Measurements from ENCODE around the gene PTPRD. TPM values are rescaled to one million over a fixed set of nuclear protein-coding genes. Genes with fewer than 3 reads are reported as not detected.

Gene PTPRD
- total RNA-seq, 1 experiment from 2014 or later = not detected

DNA sequence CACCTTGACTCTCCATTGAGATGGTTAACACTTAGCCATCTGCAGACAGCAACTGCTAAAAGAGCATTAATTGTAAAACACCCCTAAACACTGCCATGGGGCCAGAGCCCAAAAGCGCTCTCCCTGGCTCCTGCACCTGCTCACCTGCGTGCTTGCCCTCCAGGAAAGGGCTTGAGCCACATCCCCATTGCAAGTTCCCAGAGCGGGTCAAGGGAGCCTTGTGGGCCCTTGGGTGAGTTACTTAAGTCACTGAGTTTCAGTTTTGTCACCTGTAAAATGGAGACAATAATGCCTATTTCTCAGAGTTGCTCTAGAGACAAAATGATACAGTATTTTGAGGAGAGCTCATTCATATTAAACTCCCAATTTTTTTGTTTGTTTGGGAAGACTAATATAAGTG is 967.8 kb downstream of the PTPRD start:
- BruUV-seq (replicated peaks) = no TSS peak
- no peak for TF ChIP-seq EZH2 (IDR thresholded peaks at IDR 0.05; ENCODE audit: borderline replicate concordance, low read depth, low read length, poor library complexity, severe bottlenecking)
- TF ChIP-seq, protein P1, sequence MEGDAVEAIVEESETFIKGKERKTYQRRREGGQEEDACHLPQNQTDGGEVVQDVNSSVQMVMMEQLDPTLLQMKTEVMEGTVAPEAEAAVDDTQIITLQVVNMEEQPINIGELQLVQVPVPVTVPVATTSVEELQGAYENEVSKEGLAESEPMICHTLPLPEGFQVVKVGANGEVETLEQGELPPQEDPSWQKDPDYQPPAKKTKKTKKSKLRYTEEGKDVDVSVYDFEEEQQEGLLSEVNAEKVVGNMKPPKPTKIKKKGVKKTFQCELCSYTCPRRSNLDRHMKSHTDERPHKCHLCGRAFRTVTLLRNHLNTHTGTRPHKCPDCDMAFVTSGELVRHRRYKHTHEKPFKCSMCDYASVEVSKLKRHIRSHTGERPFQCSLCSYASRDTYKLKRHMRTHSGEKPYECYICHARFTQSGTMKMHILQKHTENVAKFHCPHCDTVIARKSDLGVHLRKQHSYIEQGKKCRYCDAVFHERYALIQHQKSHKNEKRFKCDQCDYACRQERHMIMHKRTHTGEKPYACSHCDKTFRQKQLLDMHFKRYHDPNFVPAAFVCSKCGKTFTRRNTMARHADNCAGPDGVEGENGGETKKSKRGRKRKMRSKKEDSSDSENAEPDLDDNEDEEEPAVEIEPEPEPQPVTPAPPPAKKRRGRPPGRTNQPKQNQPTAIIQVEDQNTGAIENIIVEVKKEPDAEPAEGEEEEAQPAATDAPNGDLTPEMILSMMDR (conservative IDR thresholded peaks at IDR 0.05; ENCODE audit: low read depth, low read length) = no peak
- H3K27ac ChIP-seq (ENCODE audit: low read depth, low read length, poor library complexity, severe bottlenecking) = no peak overlapping the region
- no peaks in the 10 kb centered on the region for H3K27me3 ChIP-seq (replicated peaks; ENCODE audit: insufficient read depth, low read depth, low read length, poor library complexity)
- no peak overlapping the region for H3K4me3 ChIP-seq (ENCODE audit: low read depth, low read length, poor library complexity, severe bottlenecking)
- no peaks in the 10 kb centered on the region for H3K36me3 ChIP-seq (ENCODE audit: insufficient read depth, low read length, poor library complexity, severe bottlenecking)
- no peak for DNase-seq (ENCODE audit: low spot score)
- no peaks in the 10 kb centered on the region for H3K4me1 ChIP-seq (ENCODE audit: insufficient read depth, low read length, poor library complexity, severe bottlenecking)
- intact Hi-C loops (cut with micrococcal nuclease; ENCODE audit: unreplicated experiment) = no loop called here
- ChIA-PET POLR2A (ENCODE audit: low non-redundant PET) (no interaction called here), CTCF (no interaction called here)
- H3K9me3 ChIP-seq (ENCODE audit: low read depth, low read length, poor library complexity, severe bottlenecking) = no peaks in the 10 kb centered on the region

DNA sequence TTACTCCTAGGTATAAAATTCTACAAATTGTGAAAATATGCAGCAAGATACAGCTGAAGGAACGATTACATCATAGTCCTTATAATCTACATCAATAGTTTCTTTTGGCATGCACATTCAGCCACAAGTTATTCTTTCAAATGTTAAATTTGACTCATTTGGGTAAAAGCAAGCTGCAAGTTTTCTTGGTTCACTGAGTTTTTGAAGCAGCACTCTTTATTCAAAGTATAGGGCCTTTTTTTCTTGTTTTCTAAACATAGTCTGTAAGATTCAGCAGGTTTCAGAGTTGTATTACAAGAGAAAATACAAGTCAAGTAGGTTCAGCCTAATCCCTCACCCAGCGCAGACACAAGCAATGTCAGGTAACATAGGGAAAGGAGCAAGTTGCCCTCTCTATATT is 981.5 kb downstream of the PTPRD start:
- ChIA-PET CTCF (no interaction called here), POLR2A (ENCODE audit: low non-redundant PET) (no interaction called here)
- TF ChIP-seq, protein P1 (conservative IDR thresholded peaks at IDR 0.05; ENCODE audit: low read depth, low read length) = no peak
- no peak for TF ChIP-seq EZH2 (IDR thresholded peaks at IDR 0.05; ENCODE audit: borderline replicate concordance, low read depth, low read length, poor library complexity, severe bottlenecking)
- intact Hi-C loops (cut with micrococcal nuclease; ENCODE audit: unreplicated experiment) = no loop called here
- Histone ChIP-seq H3K36me3 (ENCODE audit: insufficient read depth, low read length, poor library complexity, severe bottlenecking) (no peaks in the 10 kb centered on the region), H3K9me3 (ENCODE audit: low read depth, low read length, poor library complexity, severe bottlenecking) (no peaks in the 10 kb centered on the region), H3K4me3 (ENCODE audit: low read depth, low read length, poor library complexity, severe bottlenecking) (no peak overlapping the region), H3K27me3 (replicated peaks; ENCODE audit: insufficient read depth, low read depth, low read length, poor library complexity) (no peaks in the 10 kb centered on the region), H3K4me1 (ENCODE audit: insufficient read depth, low read length, poor library complexity, severe bottlenecking) (no peaks in the 10 kb centered on the region), H3K27ac (ENCODE audit: low read depth, low read length, poor library complexity, severe bottlenecking) (no peak overlapping the region)
- no TSS peak for BruUV-seq (replicated peaks)
- no peak for DNase-seq (ENCODE audit: low spot score)

DNA sequence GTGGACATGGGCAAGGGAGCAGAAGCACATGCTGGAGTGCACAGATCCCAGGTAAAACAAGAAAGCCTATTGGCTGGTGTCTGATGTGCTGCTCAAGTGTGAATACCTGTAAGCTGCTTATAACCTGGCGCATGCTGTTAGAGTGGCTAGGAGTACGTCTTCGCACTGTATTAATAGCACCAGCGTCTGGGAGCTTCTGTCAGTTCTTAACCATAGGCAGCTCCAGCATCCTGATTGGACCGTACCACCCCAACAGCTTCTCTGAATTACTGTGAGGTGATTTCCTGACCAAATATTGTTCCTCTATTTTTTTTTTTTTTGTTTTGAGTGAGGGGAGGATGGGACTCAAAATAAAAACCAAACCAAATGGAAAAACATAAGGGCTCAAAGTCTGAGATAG is 987.6 kb downstream of the PTPRD start:
- intact Hi-C loops (cut with micrococcal nuclease; ENCODE audit: unreplicated experiment) = no loop called here
- H3K36me3 ChIP-seq (ENCODE audit: insufficient read depth, low read length, poor library complexity, severe bottlenecking) = no peaks in the 10 kb centered on the region
- ChIA-PET POLR2A (ENCODE audit: low non-redundant PET) (no interaction called here), CTCF (no interaction called here)
- no peak overlapping the region for H3K4me3 ChIP-seq (ENCODE audit: low read depth, low read length, poor library complexity, severe bottlenecking)
- BruUV-seq (replicated peaks) = no TSS peak
- no peak overlapping the region for H3K27ac ChIP-seq (ENCODE audit: low read depth, low read length, poor library complexity, severe bottlenecking)
- DNase-seq (ENCODE audit: low spot score) = no peak
- H3K4me1 ChIP-seq (ENCODE audit: insufficient read depth, low read length, poor library complexity, severe bottlenecking) = no peaks in the 10 kb centered on the region
- TF ChIP-seq, protein P1 (conservative IDR thresholded peaks at IDR 0.05; ENCODE audit: low read depth, low read length) = no peak
- TF ChIP-seq EZH2 (IDR thresholded peaks at IDR 0.05; ENCODE audit: borderline replicate concordance, low read depth, low read length, poor library complexity, severe bottlenecking) = no peak
- H3K9me3 ChIP-seq (ENCODE audit: low read depth, low read length, poor library complexity, severe bottlenecking) = no peaks in the 10 kb centered on the region
- no peaks in the 10 kb centered on the region for H3K27me3 ChIP-seq (replicated peaks; ENCODE audit: insufficient read depth, low read depth, low read length, poor library complexity)
